SU-DHL-6 (cell line): ENCODE measurements around the gene ARMC8.

Experiments used
- H2AFZ ChIP-seq: fragments of 200-600 bp; sonication (generic); 2 replicates; pipeline ENCODE4 v1.6.1; 2014; ENCODE audit warnings: low read depth, mild to moderate bottlenecking, moderate library complexity, mixed read lengths, antibody characterized with exemption, low read length; ENCODE audit not compliant: severe bottlenecking
- H3F3A ChIP-seq: fragments of 200-600 bp; shearing (Covaris generic); 2 replicates; pipeline ENCODE4 v1.6.0; 2016; ENCODE audit warnings: antibody characterized with exemption, mild to moderate bottlenecking; ENCODE audit not compliant: insufficient read depth
- H3K27ac ChIP-seq: fragments of 200-600 bp; sonication (generic); 2 replicates; pipeline ENCODE4 v1.5.1; 2016; ENCODE audit warnings: low read depth, mild to moderate bottlenecking, low read length, moderate library complexity, mixed read lengths
- H3K27me3 ChIP-seq: fragments of 200-600 bp; sonication (generic), shearing (Covaris generic); 2 replicates; pipeline ENCODE4 v1.6.0; 2014; ENCODE audit warnings: mild to moderate bottlenecking, low read length
- H3K36me3 ChIP-seq: fragments of 200-600 bp; sonication (generic); 2 replicates; pipeline ENCODE4 v1.6.1; 2014; ENCODE audit warnings: mild to moderate bottlenecking, low read length, mixed read lengths
- H3K4me2 ChIP-seq: fragments of 300-600, 200-600 bp; shearing (Covaris generic), sonication (generic); 2 replicates; pipeline ENCODE4 v1.6.0; 2014; ENCODE audit warnings: low read length, low read depth, mild to moderate bottlenecking; ENCODE audit not compliant: poor library complexity, severe bottlenecking
- H3K4me3 ChIP-seq: fragments of 200-600 bp; sonication (generic); 2 replicates; pipeline ENCODE4 v1.5.1; 2014; ENCODE audit warnings: antibody characterized with exemption, low read length, mild to moderate bottlenecking, mixed read lengths; ENCODE audit not compliant: insufficient read depth, poor library complexity, severe bottlenecking
- H3K79me2 ChIP-seq: fragments of 200-600 bp; sonication (generic); 2 replicates; pipeline ENCODE4 v1.6.1; 2014; ENCODE audit warnings: mild to moderate bottlenecking, low read length, moderate library complexity; ENCODE audit not compliant: insufficient read depth
- H3K9ac ChIP-seq: fragments of 200-600 bp; sonication (generic); 2 replicates; pipeline ENCODE4 v1.7.0; 2014; ENCODE audit warnings: mild to moderate bottlenecking, low read length
- H3K9me2 ChIP-seq: fragments of 200-600 bp; sonication (generic); replicated peaks from 2 replicates; pipeline ENCODE4 v1.6.1; 2014; ENCODE audit warnings: low read length; ENCODE audit not compliant: insufficient read depth
- H3K9me3 ChIP-seq: fragments of 200-600 bp; sonication (generic); 2 replicates; pipeline ENCODE4 v1.6.1; 2014; ENCODE audit warnings: low read length, mixed read lengths; ENCODE audit not compliant: insufficient read depth
- H4K20me1 ChIP-seq: fragments of 200-600 bp; sonication (generic); 2 replicates; pipeline ENCODE4 v1.6.1; 2014; ENCODE audit warnings: low read depth, mild to moderate bottlenecking, antibody characterized with exemption, low read length, moderate library complexity, mixed read lengths
- CTCF ChIP-seq: fragments of 200-600 bp; sonication (generic); IDR thresholded peaks from one replicate; pipeline ENCODE4 v1.5.1; 2017; ENCODE audit warnings: antibody characterized with exemption, mild to moderate bottlenecking, low read length, moderate library complexity; ENCODE audit not compliant: insufficient read depth, poor library complexity, severe bottlenecking
- EZH2phosphoT487 ChIP-seq: fragments of 200-600 bp; sonication (generic), shearing (Covaris generic); conservative IDR thresholded peaks from 2 replicates; pipeline ENCODE4 v1.6.1; 2018; ENCODE audit warnings: mild to moderate bottlenecking, antibody characterized with exemption, low read length, moderate library complexity, mixed read lengths

Gene ARMC8

DNA sequence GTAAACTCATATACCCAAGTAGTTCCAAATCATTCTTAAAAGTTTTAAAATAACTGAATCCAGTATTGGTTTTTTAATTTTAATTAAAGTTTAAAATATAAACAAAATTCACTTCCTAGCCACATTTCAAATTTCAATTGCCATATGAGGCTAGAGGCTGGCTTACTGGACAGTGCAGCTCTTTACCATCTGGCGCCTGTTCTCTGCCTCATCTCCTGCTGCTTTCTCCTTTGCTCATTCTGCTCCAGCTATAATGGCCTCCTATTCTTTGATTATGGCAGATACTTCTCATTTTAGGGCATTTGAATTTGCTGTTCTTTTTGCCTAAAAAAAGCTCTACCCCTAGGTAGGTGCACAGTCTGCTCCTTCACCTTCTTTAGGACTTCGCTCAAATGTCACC, 19.1 kb downstream of the ARMC8 start:
- no peaks in the 10 kb centered on the region for H3K36me3 ChIP-seq

GRCh38 chr3:138210528-138210927, 23.4 kb downstream of the ARMC8 start:
- H3K79me2 ChIP-seq = peaks cover 85% of the 10 kb centered on the region
- no peak overlapping the region for H3K27ac ChIP-seq
- no peak overlapping the region for H3K4me3 ChIP-seq

More for the DNA sequence above, 19.1 kb downstream of the ARMC8 start:
- no peak overlapping the region for H3K4me2 ChIP-seq
- H3K9me3 ChIP-seq = no peaks in the 10 kb centered on the region
- H3F3A ChIP-seq = no peaks in the 10 kb centered on the region
- H3K9me2 ChIP-seq = no peaks in the 10 kb centered on the region
- peaks cover 100% of the 10 kb centered on the region for H3K79me2 ChIP-seq
- no peak overlapping the region for H3K9ac ChIP-seq
- H3K27ac ChIP-seq = no peak overlapping the region
- no peak overlapping the region for H3K4me3 ChIP-seq
- no peaks in the 10 kb centered on the region for H3K27me3 ChIP-seq
- H2AFZ ChIP-seq = no peak overlapping the region
- peaks cover 36% of the 10 kb centered on the region for H4K20me1 ChIP-seq
- TF ChIP-seq EZH2phosphoT487 (no peak), CTCF (no peak)

GRCh38 chr3:138213398-138214085, 26.4 kb downstream of the ARMC8 start:
- no peaks in the 10 kb centered on the region for H3K9me2 ChIP-seq
- no peaks in the 10 kb centered on the region for H3F3A ChIP-seq
- no peak overlapping the region for H2AFZ ChIP-seq
- no peak overlapping the region for H3K27ac ChIP-seq
- H3K9me3 ChIP-seq = no peaks in the 10 kb centered on the region
- TF ChIP-seq EZH2phosphoT487 (no peak), CTCF (no peak)
- H3K36me3 ChIP-seq = no peaks in the 10 kb centered on the region; the same call in 1 of the 2 replicates
- H3K9ac ChIP-seq = no peak overlapping the region
- peaks cover 80% of the 10 kb centered on the region for H3K79me2 ChIP-seq
- no peaks in the 10 kb centered on the region for H3K27me3 ChIP-seq
- no peak overlapping the region for H3K4me2 ChIP-seq
- peaks cover 6% of the 10 kb centered on the region; the same call in 1 of the 2 replicates for H4K20me1 ChIP-seq
- H3K4me3 ChIP-seq = no peak overlapping the region

More at GRCh38 chr3:138210528-138210927, 23.4 kb downstream of the ARMC8 start:
- Histone ChIP-seq H3F3A (no peaks in the 10 kb centered on the region), H3K27me3 (no peaks in the 10 kb centered on the region), H3K4me2 (no peak overlapping the region), H4K20me1 (peaks cover 22% of the 10 kb centered on the region), H3K9ac (no peak overlapping the region), H3K36me3 (no peaks in the 10 kb centered on the region; the same call in 1 of the 2 replicates), H3K9me2 (no peaks in the 10 kb centered on the region), H3K9me3 (no peaks in the 10 kb centered on the region), H2AFZ (no peak overlapping the region)
- no peak for TF ChIP-seq EZH2phosphoT487
- no peak for TF ChIP-seq CTCF
